HCT116 (cell line): ENCODE measurements around the gene SCFD2. TPM values are rescaled to one million over a fixed set of nuclear protein-coding genes. Genes with fewer than 3 reads are reported as not detected.

Experiments
- ATAC-seq: fragments of 200-7000 bp; cut with Tn5 transposase; 2 replicates; pipeline ENCODE4 v1.9.1; 2020; ENCODE audit warnings: mild to moderate bottlenecking, moderate library complexity
- BruUV-seq: library from RNA; stranded (reverse); fragments of 400-500 nt; replicated peaks from 2 replicates; lab custom pipeline; 2021; lab: Mats Ljungman, UMichigan
- CTCF ChIA-PET: fragments of 300-600 bp; sonication (Branson Sonifier 250); formaldehyde crosslinking; loops from one replicate; lab custom pipeline; 2021; ENCODE audit warnings: antibody characterized with exemption; lab: Charles Lee
- POLR2A ChIA-PET: fragments of 300-600, 350-600 bp; sonication (Branson Sonifier 250); formaldehyde crosslinking; loops from one replicate; lab custom pipeline; 2021; ENCODE audit warnings: antibody characterized with exemption; lab: Charles Lee
- RAD21 ChIA-PET, 2 experiments: fragments of 300-600 bp; sonication (Branson Sonifier 250); formaldehyde crosslinking; loops; one replicate each; lab custom pipeline; 2023; ENCODE audit warnings: low total read pairs in 2 of 2; ENCODE audit not compliant: uncharacterized antibody in 2 of 2, unreplicated experiment in 2 of 2, low non-redundant PET in 1 of 2; lab: Charles Lee
- DNase-seq: peaks from one replicate; pipeline ENCODE4 v3.0.0-alpha.2; 2010; ENCODE audit warnings: low read depth, low spot score
- H2AFZ ChIP-seq: fragments of 200-600 bp; shearing (Covaris generic), sonication (generic); 2 replicates; pipeline ENCODE4 v1.6.1; 2017; ENCODE audit warnings: low read depth, mixed run types, mixed read lengths, antibody characterized with exemption, low read length; ENCODE audit not compliant: poor library complexity, severe bottlenecking
- H3K27ac ChIP-seq: 2 replicates; pipeline ENCODE4 v1.5.1; 2012; ENCODE audit warnings: low read depth, low read length
- H3K27me3 ChIP-seq: fragments of 200-600 bp; sonication (generic); 2 replicates; pipeline ENCODE4 v1.6.1; 2016; ENCODE audit warnings: mixed run types, low read length, mixed read lengths; ENCODE audit not compliant: insufficient read depth
- H3K36me3 ChIP-seq, 2 experiments: fragments of 200-500 bp in 1 of 2; fragments of 200-600 bp in 1 of 2; sonication (Bioruptor generic) in 1 of 2; sonication (generic) in 1 of 2; 2 replicates each; pipeline versions ENCODE4 v1.5.1 to v1.6.1; 2014 to 2016; ENCODE audit warnings: low read length in 2 of 2, inconsistent platforms in 1 of 2, mixed read lengths in 1 of 2, mixed run types in 1 of 2; ENCODE audit not compliant: insufficient read depth in 2 of 2, control insufficient read depth in 1 of 2
- H3K4me1 ChIP-seq, 2 experiments: fragments of 200-600 bp in 1 of 2; sonication (generic) in 1 of 2; 2 replicates each; pipeline versions ENCODE4 v1.5.1 to v1.6.1; 2012 to 2017; ENCODE audit warnings: low read length in 2 of 2, inconsistent platforms in 1 of 2, mild to moderate bottlenecking in 1 of 2, mixed read lengths in 1 of 2, mixed run types in 1 of 2, moderate library complexity in 1 of 2; ENCODE audit not compliant: insufficient read depth in 2 of 2, control insufficient read depth in 1 of 2
- H3K4me2 ChIP-seq: fragments of 200-600 bp; sonication (generic); 2 replicates; pipeline ENCODE4 v1.6.1; 2017; ENCODE audit warnings: mixed run types, low read length, mixed read lengths
- H3K4me3 ChIP-seq, 2 experiments: fragments of 200-600 bp in 1 of 2; sonication (generic) in 1 of 2; replicated peaks in 1 of 2; 2 replicates each; pipeline ENCODE4 v1.5.1; 2011 to 2016; ENCODE audit warnings: low read length in 2 of 2, control low read depth in 1 of 2, low read depth in 1 of 2, mild to moderate bottlenecking in 1 of 2, mixed read lengths in 1 of 2, mixed run types in 1 of 2
- H3K79me2 ChIP-seq: fragments of 200-600 bp; sonication (generic); 2 replicates; pipeline ENCODE4 v1.6.1; 2017; ENCODE audit warnings: mild to moderate bottlenecking, mixed run types, low read length, moderate library complexity, mixed read lengths; ENCODE audit not compliant: insufficient read depth
- H3K9ac ChIP-seq: fragments of 200-600 bp; sonication (generic); 2 replicates; pipeline ENCODE4 v1.6.1; 2016; ENCODE audit warnings: low read length, mixed read lengths
- H3K9me2 ChIP-seq: fragments of 200-600 bp; sonication (generic), shearing (Covaris generic); 2 replicates; pipeline ENCODE4 v1.6.1; 2017; ENCODE audit warnings: mixed run types, mild to moderate bottlenecking, moderate library complexity; ENCODE audit not compliant: insufficient read depth
- H3K9me3 ChIP-seq, 2 experiments: fragments of 200-500 bp in 1 of 2; fragments of 200-600 bp in 1 of 2; sonication (Bioruptor generic) in 1 of 2; sonication (generic) in 1 of 2; 2 replicates each; pipeline ENCODE4 v1.6.1; 2014 to 2017; ENCODE audit warnings: low read length in 2 of 2, mixed read lengths in 2 of 2, inconsistent platforms in 1 of 2, low read depth in 1 of 2, mild to moderate bottlenecking in 1 of 2, mixed run types in 1 of 2, moderate library complexity in 1 of 2; ENCODE audit not compliant: control insufficient read depth in 1 of 2, insufficient read depth in 1 of 2
- H4K20me1 ChIP-seq: fragments of 200-600 bp; sonication (generic), shearing (Covaris generic); 2 replicates; pipeline ENCODE4 v1.6.1; 2017; ENCODE audit warnings: mixed run types, mild to moderate bottlenecking, moderate library complexity; ENCODE audit not compliant: insufficient read depth
- EGR1 ChIP-seq: IDR thresholded peaks from 2 replicates; pipeline ENCODE4 v1.6.1; 2012; ENCODE audit warnings: low read depth
- ELF1 ChIP-seq: IDR thresholded peaks from 2 replicates; pipeline ENCODE4 v1.6.1; 2012; ENCODE audit warnings: low read depth, borderline replicate concordance
- JUND ChIP-seq: IDR thresholded peaks from 2 replicates; pipeline ENCODE4 v1.6.1; 2012
- POLR2A ChIP-seq: IDR thresholded peaks from 2 replicates; pipeline ENCODE4 v1.7.0; 2011; ENCODE audit warnings: borderline replicate concordance; ENCODE audit not compliant: insufficient read depth, insufficient read length; ENCODE audit errors: extremely low read depth
- SIN3A ChIP-seq: IDR thresholded peaks from 2 replicates; pipeline ENCODE4 v1.6.1; 2012; ENCODE audit warnings: low read depth
- SRF ChIP-seq: IDR thresholded peaks from 2 replicates; pipeline ENCODE4 v1.6.1; 2012; ENCODE audit warnings: low read depth
- YY1 ChIP-seq: IDR thresholded peaks from 2 replicates; pipeline ENCODE4 v1.6.1; 2011; ENCODE audit warnings: low read length, low read depth, moderate library complexity, mild to moderate bottlenecking; ENCODE audit not compliant: insufficient replicate concordance; ENCODE audit errors: extremely low read depth
- ZNF274 ChIP-seq: fragments of 200-500 bp; sonication (Bioruptor generic); IDR thresholded peaks from 2 replicates; pipeline ENCODE4 v1.6.1; 2014; ENCODE audit warnings: mild to moderate bottlenecking, low read depth, low read length, inconsistent platforms
- intact Hi-C: fragments of 100-400 bp; cut with micrococcal nuclease; formaldehyde crosslinking; loops from 2 replicates; pipeline ENCODE4 v1.10.0; 2022
- total RNA-seq: library from RNA; stranded (reverse); gene quantifications from one replicate; pipeline ENCODE4 v1.2.1, GENCODE V29; 2021; ENCODE audit not compliant: unreplicated experiment
- TF ChIP-seq, protein P1 (sequence below): IDR thresholded peaks from 2 replicates; pipeline ENCODE4 v1.6.1; 2012; ENCODE audit warnings: low read depth
- TF ChIP-seq, protein P2 (sequence below): IDR thresholded peaks from 2 replicates; pipeline ENCODE4 v1.6.1; 2012

The SCFD2 gene
- total RNA-seq, 1 experiment from 2014 or later: 13.6 TPM

DNA sequence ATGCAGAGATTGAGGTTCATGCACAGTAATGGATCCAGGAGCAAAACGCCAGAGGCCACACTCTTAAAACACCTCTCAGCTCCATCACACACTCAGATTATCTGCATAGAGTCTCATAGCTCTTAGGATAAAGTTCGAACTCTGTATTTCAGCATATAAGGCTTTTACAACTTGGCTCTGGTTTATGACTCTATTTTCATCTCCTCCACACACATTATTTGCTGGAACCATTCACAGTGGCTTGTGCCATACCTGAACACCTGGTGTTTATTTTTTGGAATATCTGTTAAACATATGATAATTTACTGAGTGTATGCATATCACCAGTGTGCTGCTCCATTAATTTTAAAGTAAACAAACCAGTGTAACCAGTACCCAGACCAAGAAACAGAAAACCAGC is 476.5 kb downstream of the SCFD2 start:
- DNase-seq: no peak
- Histone ChIP-seq H3K9me2 (no peaks in the 10 kb centered on the region), H3K4me2 (no peak overlapping the region), H3K4me1 (peaks cover 9 to 10% of the 10 kb centered on the region in 2 experiments; a peak in 2 of 4 replicates), H3K9me3 (no peaks in the 10 kb centered on the region), H3K27me3 (no peaks in the 10 kb centered on the region), H2AFZ (no peak overlapping the region), H3K27ac (no peak overlapping the region), H3K9ac (no peak overlapping the region), H3K4me3 (no peak overlapping the region), H4K20me1 (no peaks in the 10 kb centered on the region), H3K79me2 (no peaks in the 10 kb centered on the region), H3K36me3 (no peaks in the 10 kb centered on the region)
- no TSS peak for BruUV-seq
- ChIA-PET CTCF (no interaction called here), RAD21 (no interaction called here), POLR2A (no interaction called here)
- no peak for ATAC-seq
- TF ChIP-seq, protein P1, sequence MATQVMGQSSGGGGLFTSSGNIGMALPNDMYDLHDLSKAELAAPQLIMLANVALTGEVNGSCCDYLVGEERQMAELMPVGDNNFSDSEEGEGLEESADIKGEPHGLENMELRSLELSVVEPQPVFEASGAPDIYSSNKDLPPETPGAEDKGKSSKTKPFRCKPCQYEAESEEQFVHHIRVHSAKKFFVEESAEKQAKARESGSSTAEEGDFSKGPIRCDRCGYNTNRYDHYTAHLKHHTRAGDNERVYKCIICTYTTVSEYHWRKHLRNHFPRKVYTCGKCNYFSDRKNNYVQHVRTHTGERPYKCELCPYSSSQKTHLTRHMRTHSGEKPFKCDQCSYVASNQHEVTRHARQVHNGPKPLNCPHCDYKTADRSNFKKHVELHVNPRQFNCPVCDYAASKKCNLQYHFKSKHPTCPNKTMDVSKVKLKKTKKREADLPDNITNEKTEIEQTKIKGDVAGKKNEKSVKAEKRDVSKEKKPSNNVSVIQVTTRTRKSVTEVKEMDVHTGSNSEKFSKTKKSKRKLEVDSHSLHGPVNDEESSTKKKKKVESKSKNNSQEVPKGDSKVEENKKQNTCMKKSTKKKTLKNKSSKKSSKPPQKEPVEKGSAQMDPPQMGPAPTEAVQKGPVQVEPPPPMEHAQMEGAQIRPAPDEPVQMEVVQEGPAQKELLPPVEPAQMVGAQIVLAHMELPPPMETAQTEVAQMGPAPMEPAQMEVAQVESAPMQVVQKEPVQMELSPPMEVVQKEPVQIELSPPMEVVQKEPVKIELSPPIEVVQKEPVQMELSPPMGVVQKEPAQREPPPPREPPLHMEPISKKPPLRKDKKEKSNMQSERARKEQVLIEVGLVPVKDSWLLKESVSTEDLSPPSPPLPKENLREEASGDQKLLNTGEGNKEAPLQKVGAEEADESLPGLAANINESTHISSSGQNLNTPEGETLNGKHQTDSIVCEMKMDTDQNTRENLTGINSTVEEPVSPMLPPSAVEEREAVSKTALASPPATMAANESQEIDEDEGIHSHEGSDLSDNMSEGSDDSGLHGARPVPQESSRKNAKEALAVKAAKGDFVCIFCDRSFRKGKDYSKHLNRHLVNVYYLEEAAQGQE: no peak
- TF ChIP-seq SIN3A (no peak), ELF1 (no peak), SRF (no peak), EGR1 (no peak), POLR2A (no peak), ZNF274 (no peak)
- intact Hi-C loops: no loop called here

DNA sequence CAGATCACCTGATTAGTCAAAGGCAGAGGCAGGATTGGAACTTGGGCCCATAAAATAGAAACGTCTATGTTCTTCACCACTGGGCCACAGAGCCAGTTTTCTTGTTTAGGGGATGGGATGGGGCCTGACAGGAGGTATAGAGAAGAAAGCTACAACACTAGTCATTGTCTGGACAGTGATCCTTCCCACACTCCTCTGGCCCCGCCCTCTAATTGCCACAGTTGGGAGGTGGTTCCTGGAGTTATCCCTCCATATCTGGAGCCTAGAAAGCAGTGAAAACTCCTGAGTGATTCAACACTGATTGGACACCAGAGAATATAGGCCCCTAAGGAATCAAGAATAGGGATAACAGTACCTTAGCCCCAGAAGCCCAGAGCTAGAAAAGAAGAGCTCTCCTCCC is 480.9 kb downstream of the SCFD2 start:
- RAD21 ChIA-PET: no interaction called here
- Histone ChIP-seq H3K4me1 (peaks cover 10 to 13% of the 10 kb centered on the region in 2 experiments; a peak in 2 of 4 replicates), H3K27me3 (no peaks in the 10 kb centered on the region), H3K9me2 (no peaks in the 10 kb centered on the region), H3K27ac (no peak overlapping the region), H3K4me3 (no peak overlapping the region), H3K9ac (no peak overlapping the region), H2AFZ (no peak overlapping the region), H3K4me2 (peak overlapping the region; percentile 28; the same call in 1 of the 2 replicates), H4K20me1 (no peaks in the 10 kb centered on the region), H3K79me2 (no peaks in the 10 kb centered on the region), H3K36me3 (no peaks in the 10 kb centered on the region), H3K9me3 (no peaks in the 10 kb centered on the region)
- CTCF ChIA-PET: no interaction called here
- POLR2A ChIA-PET: no interaction called here
- no TSS peak for BruUV-seq
- ATAC-seq (peak; percentile 42; the same call in 1 of the 2 replicates), DNase-seq (no peak)
- intact Hi-C loops: no loop called here
- TF ChIP-seq POLR2A: no peak
- no peak for TF ChIP-seq YY1
- TF ChIP-seq, protein P2, sequence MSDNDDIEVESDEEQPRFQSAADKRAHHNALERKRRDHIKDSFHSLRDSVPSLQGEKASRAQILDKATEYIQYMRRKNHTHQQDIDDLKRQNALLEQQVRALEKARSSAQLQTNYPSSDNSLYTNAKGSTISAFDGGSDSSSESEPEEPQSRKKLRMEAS: no peak
- no peak for TF ChIP-seq ELF1
- TF ChIP-seq JUND: no peak
- TF ChIP-seq, protein P1: no peak
